Fibroblast of lung (primary cell): ENCODE results near the gene TSSK6. TPM values are rescaled to one million over a fixed set of nuclear protein-coding genes. Genes with fewer than 3 reads are reported as not detected.

Source experiments
- DNase-seq, 2 donors: peaks; one replicate each; pipeline versions ENCODE4 v3.0.0 to v3.0.0-alpha.2; 2010; ENCODE audit warnings: low read depth in 2 of 2
- H2AFZ ChIP-seq: 2 replicates; pipeline ENCODE4 v1.5.1; 2012; ENCODE audit warnings: low read length, control low read depth, inconsistent platforms
- H3K27ac ChIP-seq: 2 replicates; pipeline ENCODE4 v1.5.1; 2011; ENCODE audit warnings: low read length, control low read depth; ENCODE audit not compliant: insufficient read depth
- H3K27me3 ChIP-seq: 2 replicates; pipeline ENCODE4 v1.5.1; 2011; ENCODE audit warnings: mild to moderate bottlenecking, low read length; ENCODE audit not compliant: control insufficient read depth, insufficient read depth
- H3K36me3 ChIP-seq: 2 replicates; pipeline ENCODE4 v1.5.1; 2011; ENCODE audit warnings: low read length; ENCODE audit not compliant: control insufficient read depth, insufficient read depth
- H3K4me1 ChIP-seq: 2 replicates; pipeline ENCODE4 v1.5.1; 2011; ENCODE audit warnings: low read length; ENCODE audit not compliant: control insufficient read depth, insufficient read depth; ENCODE audit errors: extremely low read depth
- H3K4me2 ChIP-seq: 2 replicates; pipeline ENCODE4 v1.5.1; 2011; ENCODE audit warnings: low read length, control low read depth; ENCODE audit not compliant: insufficient read depth; ENCODE audit errors: extremely low read depth
- H3K4me3 ChIP-seq, 4 experiments: fragments of 200-600 bp in 1 of 4; sonication (generic) in 1 of 4; replicated peaks in 1 of 4; 2 replicates each; pipeline ENCODE4 v1.5.1; 2011 to 2016; ENCODE audit warnings: low read length in 4 of 4, low read depth in 3 of 4, mild to moderate bottlenecking in 3 of 4, control low read depth in 2 of 4, inconsistent platforms in 1 of 4, mixed read lengths in 1 of 4; ENCODE audit not compliant: insufficient read depth in 1 of 4; ENCODE audit errors: control extremely low read depth in 1 of 4
- H3K79me2 ChIP-seq: 2 replicates; pipeline ENCODE4 v1.5.1; 2012; ENCODE audit warnings: mild to moderate bottlenecking, low read length, inconsistent platforms; ENCODE audit not compliant: control insufficient read depth, insufficient read depth
- H3K9ac ChIP-seq: 2 replicates; pipeline ENCODE4 v1.5.1; 2011; ENCODE audit warnings: mild to moderate bottlenecking, low read length, control low read depth; ENCODE audit not compliant: insufficient read depth
- H3K9me3 ChIP-seq: 2 replicates; pipeline ENCODE4 v1.5.1; 2012; ENCODE audit warnings: low read depth, low read length; ENCODE audit not compliant: control insufficient read depth, insufficient read depth
- H4K20me1 ChIP-seq: 2 replicates; pipeline ENCODE4 v1.5.1; 2011; ENCODE audit warnings: low read length; ENCODE audit not compliant: control insufficient read depth, insufficient read depth; ENCODE audit errors: extremely low read depth
- EZH2 ChIP-seq: IDR thresholded peaks from 2 replicates; pipeline ENCODE4 v1.5.1; 2012; ENCODE audit warnings: low read length, control low read depth, mild to moderate bottlenecking; ENCODE audit errors: missing control alignments
- polyA plus RNA-seq, 2 donors: library from polyadenylated mRNA; depleted of rRNA in 1 of 2; stranded (reverse) in 1 of 2; unstranded in 1 of 2; fragments of >200 nt; gene quantifications; 2 replicates each; pipeline ENCODE4 v1.2.1, GENCODE V29; 2011 to 2012; ENCODE audit warnings: missing spikeins in 1 of 2
- total RNA-seq: library from RNA; depleted of rRNA; stranded (reverse); fragments of >200 nt; gene quantifications from 2 replicates; pipeline ENCODE4 v1.2.1, GENCODE V29; 2014
- TF ChIP-seq, protein P1 (sequence below), 2 donors: IDR thresholded peaks in 1 of 2; conservative IDR thresholded peaks in 1 of 2; 1 replicate in 1 of 2; 2 replicates in 1 of 2; pipeline ENCODE4 v1.5.1; 2011 to 2012; ENCODE audit warnings: low read length in 2 of 2, control low read depth in 1 of 2, inconsistent platforms in 1 of 2, low read depth in 1 of 2, mild to moderate bottlenecking in 1 of 2

The TSSK6 gene
- total and polyA plus RNA-seq, 2 donors (not counting 1 experiment from before 2014, with no cell fraction given): 0.47 to 5.8 TPM

GRCh38 chr19:19487950-19488874, 27.1 kb downstream of the TSSK6 start:
- peak in 1 of 2 donors; percentile 14 for DNase-seq
- Histone ChIP-seq H3K27ac (peak overlapping the region; percentile 87), H3K36me3 (peaks cover 10% of the 10 kb centered on the region), H3K27me3 (no peaks in the 10 kb centered on the region), H3K9me3 (no peaks in the 10 kb centered on the region), H3K4me1 (peaks cover 34% of the 10 kb centered on the region), H3K4me3 (peak overlapping the region in 1 of 4 experiments; percentile 18), H4K20me1 (no peaks in the 10 kb centered on the region), H2AFZ (no peak overlapping the region), H3K4me2 (peak overlapping the region; percentile 59), H3K79me2 (peaks cover 52% of the 10 kb centered on the region), H3K9ac (peak overlapping the region; percentile 9)
- TF ChIP-seq, protein P1, sequence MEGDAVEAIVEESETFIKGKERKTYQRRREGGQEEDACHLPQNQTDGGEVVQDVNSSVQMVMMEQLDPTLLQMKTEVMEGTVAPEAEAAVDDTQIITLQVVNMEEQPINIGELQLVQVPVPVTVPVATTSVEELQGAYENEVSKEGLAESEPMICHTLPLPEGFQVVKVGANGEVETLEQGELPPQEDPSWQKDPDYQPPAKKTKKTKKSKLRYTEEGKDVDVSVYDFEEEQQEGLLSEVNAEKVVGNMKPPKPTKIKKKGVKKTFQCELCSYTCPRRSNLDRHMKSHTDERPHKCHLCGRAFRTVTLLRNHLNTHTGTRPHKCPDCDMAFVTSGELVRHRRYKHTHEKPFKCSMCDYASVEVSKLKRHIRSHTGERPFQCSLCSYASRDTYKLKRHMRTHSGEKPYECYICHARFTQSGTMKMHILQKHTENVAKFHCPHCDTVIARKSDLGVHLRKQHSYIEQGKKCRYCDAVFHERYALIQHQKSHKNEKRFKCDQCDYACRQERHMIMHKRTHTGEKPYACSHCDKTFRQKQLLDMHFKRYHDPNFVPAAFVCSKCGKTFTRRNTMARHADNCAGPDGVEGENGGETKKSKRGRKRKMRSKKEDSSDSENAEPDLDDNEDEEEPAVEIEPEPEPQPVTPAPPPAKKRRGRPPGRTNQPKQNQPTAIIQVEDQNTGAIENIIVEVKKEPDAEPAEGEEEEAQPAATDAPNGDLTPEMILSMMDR (conservative IDR thresholded peaks at IDR 0.05 in 1 of 2, IDR thresholded peaks at IDR 0.05 in 1 of 2; ENCODE audit: low read depth in 1 of 2, low read length in 2 of 2): no peak
- TF ChIP-seq EZH2: no peak

DNA sequence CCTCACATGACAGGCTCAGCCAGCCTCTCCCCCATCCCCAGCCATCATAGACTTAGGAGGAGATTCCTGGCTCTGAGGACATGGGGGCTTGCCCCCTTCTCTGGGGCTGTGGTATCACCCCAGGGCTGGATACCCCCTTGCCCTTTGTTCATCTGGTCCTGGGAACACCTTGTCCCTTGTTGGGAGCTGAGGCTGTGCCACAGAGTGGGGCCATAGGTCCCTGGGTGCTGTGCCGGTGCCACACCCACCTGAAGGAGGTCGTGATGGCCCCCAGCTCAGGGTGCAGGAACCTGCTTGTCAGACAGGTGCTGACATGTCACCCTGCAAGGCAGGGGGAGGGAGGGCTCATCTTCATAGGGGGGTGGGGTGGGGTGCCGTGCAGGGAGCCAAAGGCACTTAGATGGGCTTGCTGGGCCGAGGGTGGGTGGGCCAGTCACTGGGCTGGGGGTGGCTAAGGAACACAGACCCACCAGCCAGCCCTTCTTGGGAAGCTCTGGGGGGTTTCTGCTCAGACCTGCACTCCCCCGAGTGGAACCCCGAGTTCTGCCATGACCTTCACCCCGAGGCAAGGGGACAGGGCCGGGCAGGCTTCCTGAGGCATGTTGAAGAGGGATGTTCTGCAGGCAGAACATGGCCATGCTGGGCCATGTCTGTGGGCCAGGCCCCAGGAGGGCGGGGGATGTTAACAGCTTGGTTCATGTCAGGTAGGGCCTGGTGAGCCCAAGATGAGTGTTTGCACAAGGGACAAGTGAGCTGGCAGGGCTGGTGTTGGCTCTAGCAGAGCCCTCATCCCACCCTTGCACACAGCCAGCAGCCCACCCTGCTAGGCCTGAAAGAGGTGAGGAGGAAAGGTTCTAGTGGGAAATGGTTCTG, 28.0 kb downstream of the TSSK6 start:
- Histone ChIP-seq H3K9ac (no peak overlapping the region), H3K79me2 (peaks cover 56% of the 10 kb centered on the region), H3K4me1 (peaks cover 37% of the 10 kb centered on the region), H3K9me3 (no peaks in the 10 kb centered on the region), H3K4me2 (no peak overlapping the region), H3K4me3 (no peak overlapping the region), H2AFZ (no peak overlapping the region), H3K36me3 (peaks cover 9% of the 10 kb centered on the region), H3K27ac (peak overlapping the region; percentile 87), H3K27me3 (no peaks in the 10 kb centered on the region), H4K20me1 (no peaks in the 10 kb centered on the region)
- TF ChIP-seq EZH2: no peak
- TF ChIP-seq, protein P1 (conservative IDR thresholded peaks at IDR 0.05 in 1 of 2, IDR thresholded peaks at IDR 0.05 in 1 of 2; ENCODE audit: low read depth in 1 of 2, low read length in 2 of 2): no peak
- DNase-seq: no peak
